ENCODE data around the gene RAB6C.
A peak's percentile ranks its signal among the peaks of the same experiment; 100 is the strongest.
"Not testable (repeated sequence)": the region's sequence is repeated elsewhere in the genome, so short reads cannot be mapped to it uniquely, and the experiment has no call there.

Gene RAB6C

DNA sequence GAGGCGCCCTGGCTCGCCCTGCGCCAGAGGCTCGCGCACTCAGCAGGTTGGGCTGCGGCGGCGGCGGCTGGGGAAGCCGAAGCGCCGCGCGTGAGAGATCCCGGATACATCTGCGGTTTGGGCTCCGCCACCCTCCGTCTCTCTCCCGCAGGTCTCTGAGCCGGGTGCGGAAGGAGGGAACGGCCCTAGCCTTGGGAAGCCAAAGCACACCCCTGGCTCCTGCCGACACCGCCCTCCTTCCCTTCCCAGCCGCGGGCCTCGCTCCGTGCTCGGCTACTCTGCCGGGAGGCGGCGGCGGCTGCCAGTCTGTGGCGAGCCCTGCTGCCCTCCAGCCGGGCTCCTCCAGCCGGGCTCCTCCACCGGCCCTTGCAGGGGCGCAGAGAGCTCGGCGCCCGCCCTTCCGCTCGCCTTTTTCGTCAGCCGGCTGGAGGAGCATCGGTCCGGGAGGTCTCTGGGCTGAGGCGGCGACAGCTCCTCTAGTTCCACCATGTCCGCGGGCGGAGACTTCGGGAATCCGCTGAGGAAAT is at the start of gene RAB6C:
TSS of gene RAB6C (plus strand) at position 38 of the 527 bp plus-strand sequence. CDS start at position 488, 450 bp downstream.
- DNase-seq: not testable (repeated sequence)

GRCh38 chr2:129930451-129930850 is 49.0 kb upstream of the RAB6C start:
- no peak for DNase-seq

DNA sequence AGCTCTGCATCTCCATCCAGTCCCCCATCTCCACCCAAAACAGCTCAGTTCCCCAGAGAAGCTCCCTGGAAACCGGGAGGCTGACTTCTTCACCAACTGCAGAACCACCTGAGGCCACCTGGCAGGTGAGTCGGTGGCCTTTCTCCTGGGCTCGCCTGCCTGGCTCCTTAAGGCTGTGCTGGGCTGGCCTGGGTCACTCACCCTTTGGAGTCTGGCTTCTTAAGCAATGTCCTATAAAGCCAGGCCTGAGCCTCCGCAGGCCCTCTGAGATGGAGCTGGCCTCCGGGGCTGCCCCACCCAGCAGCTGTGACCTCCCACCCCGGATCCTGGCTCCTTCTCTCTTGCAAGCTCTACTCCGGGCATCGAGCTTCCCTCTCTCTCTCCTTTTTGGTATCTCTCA is 46.1 kb upstream of the RAB6C start:
- not testable (repeated sequence) for DNase-seq

- DNase-seq: no peak
These were observed 45.2 kb upstream of the RAB6C start for GRCh38 chr2:129934044-129934822.

GRCh38 chr2:129935118-129935517 is 44.3 kb upstream of the RAB6C start:
- no peak for DNase-seq

DNA sequence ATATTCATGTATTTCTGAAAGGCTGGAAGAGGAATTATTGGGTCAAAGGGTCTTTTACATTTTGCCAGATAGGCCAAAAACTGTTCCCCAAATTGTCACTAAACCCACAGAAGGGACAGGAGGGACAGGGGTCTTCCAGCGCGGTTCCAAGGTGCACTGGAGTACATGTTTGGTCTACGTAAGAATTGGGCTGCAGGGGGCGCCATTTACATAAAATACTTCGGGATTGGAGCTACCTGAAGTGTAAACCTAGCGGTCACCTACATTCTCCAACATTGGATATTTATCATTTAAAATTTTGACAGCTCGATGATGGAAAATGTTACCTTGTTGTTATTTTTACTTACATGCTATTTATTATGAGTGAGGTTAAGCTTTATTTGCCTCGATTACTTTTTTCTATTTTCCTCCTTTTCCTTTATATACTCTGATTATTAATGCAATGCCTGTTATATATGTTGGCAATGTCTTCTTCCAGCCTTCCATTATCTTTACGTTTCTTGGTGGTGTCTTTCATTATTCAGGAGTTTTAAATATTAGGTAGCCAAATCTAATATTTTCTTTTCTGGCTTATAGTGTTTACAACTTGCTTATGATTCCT is 43.0 kb upstream of the RAB6C start:
- DNase-seq: peak; percentile 38

DNA sequence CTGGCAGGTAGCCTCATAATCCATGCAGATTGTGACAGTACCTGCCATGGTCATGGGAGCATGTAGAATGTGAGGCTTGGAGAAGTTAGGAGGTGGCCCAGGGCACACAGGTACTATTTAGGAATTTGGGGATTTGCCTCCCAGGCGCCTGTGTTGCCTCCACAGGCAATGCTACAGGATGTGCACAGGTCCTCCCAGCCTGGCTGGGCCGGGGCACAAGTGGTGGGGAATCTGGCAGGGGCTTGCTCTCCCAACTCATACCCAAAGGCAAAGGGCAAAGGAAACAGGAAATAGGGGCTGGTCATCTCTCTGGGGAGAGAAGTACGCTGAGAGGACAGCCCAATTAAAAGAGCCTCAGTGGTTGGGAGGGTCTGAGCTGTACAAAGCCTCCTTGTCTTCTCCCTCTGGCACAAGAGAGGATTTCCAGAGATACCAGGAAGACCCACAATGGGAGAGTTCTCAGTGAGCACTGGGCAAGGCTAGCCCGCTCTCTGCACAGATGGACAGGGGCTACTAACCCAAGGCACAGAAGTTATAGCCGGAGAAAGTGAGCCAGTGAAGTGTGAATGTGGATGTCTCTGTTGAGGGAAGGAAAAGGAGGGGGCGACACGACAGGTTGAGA is 40.5 kb upstream of the RAB6C start:
- not testable (repeated sequence) for DNase-seq

DNA sequence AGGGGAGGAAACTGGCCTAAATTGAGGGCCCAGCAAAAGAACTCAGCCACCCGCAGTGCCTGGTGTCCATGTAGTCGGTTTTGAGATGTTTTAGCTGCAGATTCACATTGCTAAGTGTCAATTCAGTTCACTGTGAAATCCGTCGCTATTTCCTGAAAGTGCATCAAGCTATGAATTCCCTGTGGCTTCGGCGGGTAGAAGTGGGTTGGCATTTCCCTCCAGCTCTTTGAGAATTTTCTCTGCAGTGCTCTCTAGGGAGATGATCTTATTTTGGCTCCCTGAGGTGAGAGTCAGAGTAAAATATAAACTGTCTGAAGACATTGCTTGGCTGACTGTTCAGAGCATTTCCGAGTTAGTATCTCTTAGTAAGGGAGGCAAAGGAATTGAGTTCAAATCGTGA is 36.0 kb upstream of the RAB6C start:
- DNase-seq: not testable (repeated sequence)

DNA sequence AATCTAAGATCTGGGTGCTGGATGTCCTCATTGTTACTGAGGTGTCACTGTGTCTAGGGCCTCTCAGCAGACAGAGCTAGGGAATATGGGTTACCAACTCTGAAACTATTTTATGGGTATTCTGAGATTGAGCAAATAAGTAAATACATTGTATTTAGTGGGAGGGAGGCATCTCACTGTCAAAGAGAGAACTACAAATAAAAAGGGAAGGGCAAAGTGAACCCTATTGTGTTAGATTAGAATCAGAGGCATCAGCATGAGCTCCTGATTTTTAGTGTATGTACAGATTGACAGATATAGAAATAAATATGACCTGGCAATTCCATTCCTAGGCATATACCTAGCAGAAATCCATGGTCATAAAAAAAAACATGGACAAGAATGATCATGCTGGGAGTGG is 33.9 kb upstream of the RAB6C start:
- DNase-seq: no peak

DNA sequence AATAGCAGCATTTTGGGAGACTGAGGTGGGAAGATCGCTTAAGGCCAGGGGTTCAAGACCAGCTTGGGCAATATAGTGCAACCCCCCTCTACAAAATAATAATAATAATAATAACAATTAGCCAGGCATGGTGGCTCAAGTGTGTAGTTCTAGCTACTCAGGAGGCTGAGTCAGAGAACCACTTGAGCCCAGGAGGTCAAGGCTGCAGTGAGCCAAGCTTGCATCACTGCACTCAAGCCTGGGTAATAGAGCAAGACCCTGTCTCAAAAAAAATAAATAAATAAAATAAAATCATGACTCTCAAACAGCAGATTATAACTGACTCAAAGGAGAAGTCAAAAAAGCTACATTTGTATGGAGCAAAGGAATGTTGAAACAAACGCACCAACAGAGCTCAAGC is 31.8 kb upstream of the RAB6C start:
- not testable (repeated sequence) for DNase-seq

DNA sequence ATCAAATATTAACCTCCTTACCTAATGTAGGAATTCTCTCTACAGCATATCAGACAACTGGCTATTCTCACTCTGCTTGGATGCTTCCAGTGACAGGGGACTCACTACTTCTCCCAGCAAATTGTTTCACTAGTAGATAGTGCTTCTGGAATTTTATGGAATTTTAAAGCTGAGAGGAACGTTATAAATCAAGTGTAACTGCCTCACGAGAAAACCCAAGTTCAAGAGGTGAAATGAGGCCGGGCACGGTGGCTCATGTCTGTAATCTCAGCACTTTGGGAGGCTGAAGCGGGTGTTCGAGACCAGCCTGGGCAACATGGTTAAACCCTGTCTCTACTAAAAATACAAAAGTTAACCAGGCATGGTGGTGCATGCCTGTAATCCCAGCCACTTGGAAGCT is 23.3 kb upstream of the RAB6C start:
- DNase-seq: not testable (repeated sequence)

- DNase-seq: no peak
These were observed 21.6 kb upstream of the RAB6C start for GRCh38 chr2:129957891-129958290.

- DNase-seq: not testable (repeated sequence)
These were observed 20.7 kb upstream of the RAB6C start for GRCh38 chr2:129958736-129959135.

GRCh38 chr2:129968605-129969004 is 10.9 kb upstream of the RAB6C start:
- DNase-seq: peak; percentile 12

DNA sequence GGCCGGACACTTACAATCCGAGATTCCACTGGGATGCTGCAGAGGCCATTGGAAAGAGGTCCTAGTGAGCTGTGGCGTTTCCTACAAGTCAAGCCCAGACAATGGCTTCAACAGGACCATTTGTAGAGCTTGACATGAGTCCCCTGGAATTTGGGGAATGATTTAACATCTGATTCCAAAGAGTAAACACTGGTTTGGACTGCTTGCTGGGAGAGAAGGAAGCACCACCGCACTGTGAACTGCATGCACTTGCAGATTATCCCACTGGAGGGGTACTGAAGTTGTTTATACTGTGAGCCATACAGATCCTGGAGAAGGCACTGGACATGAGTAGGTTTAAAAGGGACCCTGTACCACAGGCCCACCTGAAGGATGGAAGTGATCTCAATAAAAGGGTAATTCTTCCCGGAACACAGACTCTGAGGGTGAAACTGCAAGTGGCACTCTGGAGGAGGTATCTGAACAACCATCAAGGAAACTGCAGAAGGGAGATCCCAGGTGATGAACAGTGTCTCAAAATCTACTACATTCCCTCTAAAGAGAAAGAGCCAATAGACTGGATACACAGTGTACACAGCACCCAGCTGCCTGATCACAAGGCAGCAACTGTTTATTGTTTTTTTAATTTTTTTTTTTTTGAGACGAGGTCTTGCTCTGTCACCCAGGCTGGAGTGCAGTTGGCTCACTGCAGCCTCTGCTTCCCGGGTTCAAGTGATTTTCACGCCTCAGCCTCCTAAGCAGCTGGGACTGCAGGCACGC is 4.3 kb upstream of the RAB6C start:
- no peak for DNase-seq

GRCh38 chr2:129976969-129977368 is 2.5 kb upstream of the RAB6C start:
- not testable (repeated sequence) for DNase-seq

DNA sequence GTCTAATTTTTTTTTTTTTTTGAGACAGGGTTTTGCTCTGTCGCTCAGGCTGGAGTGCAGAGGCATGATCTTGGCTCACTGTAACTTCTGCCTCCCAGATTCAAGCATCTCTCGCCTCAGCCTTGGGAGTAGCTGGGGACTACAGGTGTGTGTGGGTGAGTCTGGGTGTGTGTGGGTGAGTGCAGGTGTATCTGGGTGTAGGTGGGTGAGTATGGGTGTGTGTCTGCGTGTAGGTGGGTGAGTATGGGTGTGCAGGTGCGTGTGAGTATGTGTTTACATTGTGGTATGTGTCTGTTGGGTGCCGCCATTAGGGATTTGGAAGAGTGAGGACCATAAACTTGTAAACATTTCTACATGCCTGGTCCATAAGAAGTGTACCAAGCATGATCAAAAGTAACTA is 1.5 kb upstream of the RAB6C start:
- no peak for DNase-seq

DNA sequence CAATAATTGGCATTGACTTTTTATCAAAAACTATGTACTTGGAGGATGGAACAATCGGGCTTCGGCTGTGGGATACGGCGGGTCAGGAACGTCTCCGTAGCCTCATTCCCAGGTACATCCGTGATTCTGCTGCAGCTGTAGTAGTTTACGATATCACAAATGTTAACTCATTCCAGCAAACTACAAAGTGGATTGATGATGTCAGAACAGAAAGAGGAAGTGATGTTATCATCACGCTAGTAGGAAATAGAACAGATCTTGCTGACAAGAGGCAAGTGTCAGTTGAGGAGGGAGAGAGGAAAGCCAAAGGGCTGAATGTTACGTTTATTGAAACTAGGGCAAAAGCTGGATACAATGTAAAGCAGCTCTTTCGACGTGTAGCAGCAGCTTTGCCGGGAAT is 780 bp downstream of the RAB6C start:
- DNase-seq: not testable (repeated sequence)

- DNase-seq: not testable (repeated sequence)
These were observed 2.2 kb downstream of the RAB6C start for GRCh38 chr2:129981689-129982088.

DNA sequence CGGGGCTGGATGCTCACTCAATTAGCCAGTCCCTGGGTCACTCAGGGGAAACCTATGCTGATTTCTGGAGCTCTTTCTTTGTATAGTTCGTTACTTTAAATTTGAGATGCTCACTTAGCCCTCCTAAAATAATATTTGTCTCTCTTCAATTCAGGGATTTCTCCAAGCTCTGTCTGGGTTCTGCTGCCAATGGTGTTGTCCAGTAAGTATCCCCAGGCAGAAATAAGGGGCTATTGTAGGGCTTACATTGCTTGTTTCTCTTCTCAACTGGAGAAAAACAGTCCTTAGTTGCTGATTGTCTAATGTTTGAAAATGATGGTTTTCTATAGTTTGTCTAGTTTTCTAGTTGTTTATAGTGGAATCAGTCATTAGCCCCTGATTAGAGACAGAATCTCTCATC is 5.0 kb downstream of the RAB6C start:
- no peak for DNase-seq

DNA sequence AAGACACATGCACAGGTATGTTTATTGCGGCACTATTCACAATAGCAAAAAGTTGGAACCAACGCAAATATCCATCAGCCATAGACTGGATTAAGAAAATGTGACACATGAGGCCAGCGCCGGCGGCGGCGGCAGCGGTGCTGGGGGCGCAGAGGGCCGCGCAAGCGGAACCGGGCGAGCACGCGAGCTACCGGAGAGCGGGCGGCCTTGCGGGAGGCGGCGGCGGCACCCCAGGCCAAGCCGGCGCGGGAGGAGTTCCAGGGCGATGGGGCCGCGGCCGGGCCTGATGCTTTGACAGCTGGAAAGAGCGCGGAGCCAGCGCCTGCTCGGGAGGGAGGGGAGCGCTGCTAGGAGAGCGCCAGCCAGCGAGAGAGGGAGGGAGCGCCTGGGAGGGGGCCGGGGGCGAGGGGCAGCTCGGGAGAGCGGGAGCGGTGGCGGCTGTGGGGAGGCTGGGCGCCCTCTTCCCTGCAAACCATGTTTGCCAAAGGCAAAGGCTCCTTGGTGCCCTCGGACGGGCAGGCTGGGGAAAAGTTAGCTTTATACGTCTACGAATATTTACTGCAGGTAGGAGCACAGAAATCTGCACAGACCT is 13.0 kb downstream of the RAB6C start:
- DNase-seq: not testable (repeated sequence)

DNA sequence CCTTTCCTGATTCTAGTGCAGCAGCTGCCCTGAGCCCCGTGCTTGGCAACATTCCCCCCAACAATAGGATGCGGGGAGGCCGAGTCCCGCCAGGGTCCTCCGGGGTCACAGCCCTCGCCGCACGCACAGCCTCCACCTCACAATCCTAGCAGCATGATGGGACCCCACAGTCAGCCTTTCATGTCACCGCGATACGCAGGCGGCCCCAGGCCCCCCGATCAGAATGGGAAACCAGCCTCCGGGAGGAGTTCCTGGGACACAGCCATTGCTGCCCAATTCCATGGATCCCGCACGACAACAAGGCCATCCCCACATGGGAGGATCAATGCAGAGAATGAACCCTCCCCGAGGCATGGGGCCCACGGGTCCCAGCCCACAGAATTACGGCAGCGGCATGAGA is 13.7 kb downstream of the RAB6C start:
- DNase-seq: not testable (repeated sequence)

All from NCI-H1092 (cell line).